Cerebellar cortex (tissue), 1 donor: ENCODE results near the gene SHOC1.
"Not testable (repeated sequence)": the region's sequence is repeated elsewhere in the genome, so short reads cannot be mapped to it uniquely, and the experiment has no call there.

Source experiments
- DNase-seq: peaks from one replicate; pipeline ENCODE4 v3.0.0-alpha.2; 2015; ENCODE audit warnings: low spot score

The SHOC1 gene

GRCh38 chr9:111805262-111805661, 10.5 kb upstream of the SHOC1 start:
- DNase-seq, result no peak

DNA sequence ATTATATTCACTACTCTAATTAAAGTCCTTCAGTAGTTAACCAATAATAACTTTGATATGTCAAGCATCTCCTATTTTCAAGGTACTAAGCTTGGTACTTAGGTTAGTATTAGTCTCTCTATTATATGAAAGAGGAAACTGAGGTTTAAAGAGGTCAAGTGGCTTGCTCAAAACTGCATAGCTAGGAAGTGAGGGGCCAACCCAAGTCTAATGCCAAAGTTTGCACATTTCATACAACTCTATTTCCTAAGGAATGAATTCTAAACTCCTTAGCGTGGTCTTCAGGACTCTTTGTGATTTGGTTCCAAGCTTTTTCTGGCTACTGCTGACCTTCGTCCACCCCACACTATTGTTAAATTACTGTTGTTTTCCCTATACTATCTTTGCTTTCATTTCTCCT, 9.9 kb upstream of the SHOC1 start:
- no peak for DNase-seq

DNA sequence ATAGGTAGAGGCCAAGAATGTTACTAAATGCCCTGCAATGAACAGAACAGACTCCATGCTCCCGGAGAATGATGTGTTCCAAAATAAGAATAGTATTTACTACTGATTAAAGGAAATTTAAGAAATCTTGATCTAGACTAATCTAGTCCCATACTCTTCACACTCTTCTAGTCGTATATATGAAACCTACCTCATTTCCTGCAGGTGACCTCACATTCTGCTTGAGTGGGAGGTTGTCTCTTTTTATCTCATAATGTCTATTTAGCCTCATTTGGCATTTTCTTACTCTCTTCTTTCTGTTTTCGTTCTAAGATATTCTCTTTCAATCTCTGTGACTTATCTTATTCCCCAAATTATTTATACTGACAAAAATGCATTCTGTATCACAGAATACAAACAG, 9.2 kb upstream of the SHOC1 start:
- no peak for DNase-seq

DNA sequence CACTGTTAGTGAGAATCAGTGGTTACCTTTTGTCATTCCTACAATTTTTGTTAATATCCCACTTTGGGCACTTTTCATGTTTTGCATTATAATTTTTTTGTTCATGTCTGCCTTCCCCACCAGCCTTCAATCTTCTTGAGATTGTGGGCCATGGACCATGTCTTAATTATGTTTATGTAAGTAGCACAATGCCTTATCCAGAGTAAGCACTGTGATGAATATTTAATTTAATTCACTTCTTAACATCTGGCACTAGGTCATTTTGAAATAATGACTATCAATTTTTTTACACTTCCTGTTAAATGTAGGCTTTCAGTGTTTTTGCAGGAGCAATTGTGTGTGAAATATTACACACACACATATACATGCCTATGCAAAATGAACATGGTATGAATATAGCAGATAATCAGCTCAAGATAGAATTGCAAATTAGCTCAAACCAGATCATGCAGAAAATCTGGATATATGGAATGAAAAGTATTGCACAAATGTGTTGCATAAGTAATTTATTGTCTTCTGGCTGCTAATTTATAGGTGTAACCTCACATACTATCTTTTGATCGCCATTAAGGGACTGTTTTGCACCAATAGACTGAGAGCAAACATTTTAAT, 5.3 kb upstream of the SHOC1 start:
- no peak for DNase-seq

DNA sequence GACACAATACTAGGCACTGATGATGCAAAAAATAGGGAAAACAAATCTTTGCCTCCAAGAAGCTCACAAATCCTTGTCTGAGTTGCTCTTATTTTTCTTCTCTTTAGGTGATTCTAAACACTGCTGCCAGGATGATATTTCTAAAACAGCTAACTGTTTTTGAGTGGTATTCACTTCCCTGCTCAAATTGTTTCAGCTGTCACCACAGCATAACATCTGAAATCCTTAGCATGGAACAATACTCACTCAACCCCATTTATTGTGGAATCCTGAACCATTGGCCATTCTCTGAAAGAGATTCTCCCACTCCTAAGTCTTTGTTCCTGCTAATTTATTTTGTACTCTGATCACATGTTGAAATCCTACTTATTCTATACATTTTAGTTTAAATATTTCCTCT, 4.8 kb upstream of the SHOC1 start:
- no peak for DNase-seq

- DNase-seq, result no peak
Observed at GRCh38 chr9:111798786-111799185, 4.0 kb upstream of the SHOC1 start.

DNA sequence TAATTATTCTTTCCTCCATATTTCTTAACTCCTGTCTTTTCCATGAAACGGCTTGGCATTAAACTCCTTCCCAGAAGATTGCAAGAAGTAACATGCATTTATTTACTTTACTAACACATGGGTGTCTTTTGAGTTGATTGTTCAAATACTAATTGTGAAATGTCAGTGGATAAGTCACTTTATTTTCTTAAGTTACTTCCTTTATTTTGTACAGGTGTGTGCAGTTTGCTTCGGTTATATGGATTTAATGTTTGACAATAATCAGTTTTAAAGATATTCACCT, 761 bp upstream of the SHOC1 start:
- no peak for DNase-seq

GRCh38 chr9:111791821-111792220, 2.9 kb downstream of the SHOC1 start:
- DNase-seq, result not testable (repeated sequence)

- DNase-seq, result no peak
Observed at GRCh38 chr9:111789881-111790280, 4.9 kb downstream of the SHOC1 start.

DNA sequence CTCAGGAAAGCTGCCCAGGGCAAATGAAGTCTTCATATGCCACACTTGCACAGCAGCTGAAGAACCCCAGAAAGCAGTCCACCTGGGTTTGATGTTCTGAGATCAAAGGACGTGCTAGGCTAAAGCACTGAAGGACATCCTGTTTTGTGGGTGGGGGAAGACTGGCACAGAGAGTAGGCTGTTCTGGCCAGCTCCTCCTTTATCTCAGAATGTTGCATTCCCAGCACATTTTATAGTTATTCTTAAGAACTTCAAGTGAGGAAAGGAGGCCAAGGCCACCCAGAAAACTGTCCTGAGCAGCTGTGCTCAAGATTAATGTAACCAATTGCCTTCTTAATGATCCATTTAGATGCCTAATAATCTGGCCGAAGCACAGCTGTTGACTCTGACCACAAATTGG, 10.9 kb downstream of the SHOC1 start:
- DNase-seq, result no peak

GRCh38 chr9:111783424-111783823, 11.3 kb downstream of the SHOC1 start:
- no peak for DNase-seq

GRCh38 chr9:111766066-111766465, 28.7 kb downstream of the SHOC1 start:
- no peak for DNase-seq

- no peak for DNase-seq
Observed at GRCh38 chr9:111762556-111762955, 32.2 kb downstream of the SHOC1 start.

GRCh38 chr9:111759762-111760639, 34.7 kb downstream of the SHOC1 start:
- DNase-seq, result peak; percentile 82

- DNase-seq, result no peak
Observed at GRCh38 chr9:111754800-111755199, 39.9 kb downstream of the SHOC1 start.

DNA sequence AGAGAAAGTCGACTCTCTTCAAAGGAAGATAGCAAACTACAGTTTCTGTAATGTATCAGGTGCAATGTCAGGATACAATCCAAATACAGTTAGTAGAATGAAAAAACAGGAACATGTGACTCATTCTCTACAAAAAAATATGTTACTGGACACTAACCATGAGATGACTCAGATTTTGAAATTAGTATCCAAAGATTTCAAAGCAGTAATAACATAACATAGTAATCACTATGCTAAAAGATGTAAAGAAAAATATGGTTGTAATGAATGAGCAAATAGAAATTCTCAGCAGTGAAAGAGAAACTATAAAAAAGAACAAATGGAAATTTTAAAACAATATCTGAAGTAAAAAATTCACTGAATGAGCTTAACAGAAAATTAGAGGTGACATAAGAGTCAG, 42.3 kb downstream of the SHOC1 start:
- no peak for DNase-seq
